HG03442 (cell line): ENCODE data around the gene CDH13.

Experiments used
- ATAC-seq: cut with Tn5 transposase; IDR thresholded peaks from one replicate; pipeline ENCODE4 v1.9.1; 2021; ENCODE audit warnings: mild to moderate bottlenecking, moderate library complexity; ENCODE audit not compliant: unreplicated experiment

CDH13 gene

DNA sequence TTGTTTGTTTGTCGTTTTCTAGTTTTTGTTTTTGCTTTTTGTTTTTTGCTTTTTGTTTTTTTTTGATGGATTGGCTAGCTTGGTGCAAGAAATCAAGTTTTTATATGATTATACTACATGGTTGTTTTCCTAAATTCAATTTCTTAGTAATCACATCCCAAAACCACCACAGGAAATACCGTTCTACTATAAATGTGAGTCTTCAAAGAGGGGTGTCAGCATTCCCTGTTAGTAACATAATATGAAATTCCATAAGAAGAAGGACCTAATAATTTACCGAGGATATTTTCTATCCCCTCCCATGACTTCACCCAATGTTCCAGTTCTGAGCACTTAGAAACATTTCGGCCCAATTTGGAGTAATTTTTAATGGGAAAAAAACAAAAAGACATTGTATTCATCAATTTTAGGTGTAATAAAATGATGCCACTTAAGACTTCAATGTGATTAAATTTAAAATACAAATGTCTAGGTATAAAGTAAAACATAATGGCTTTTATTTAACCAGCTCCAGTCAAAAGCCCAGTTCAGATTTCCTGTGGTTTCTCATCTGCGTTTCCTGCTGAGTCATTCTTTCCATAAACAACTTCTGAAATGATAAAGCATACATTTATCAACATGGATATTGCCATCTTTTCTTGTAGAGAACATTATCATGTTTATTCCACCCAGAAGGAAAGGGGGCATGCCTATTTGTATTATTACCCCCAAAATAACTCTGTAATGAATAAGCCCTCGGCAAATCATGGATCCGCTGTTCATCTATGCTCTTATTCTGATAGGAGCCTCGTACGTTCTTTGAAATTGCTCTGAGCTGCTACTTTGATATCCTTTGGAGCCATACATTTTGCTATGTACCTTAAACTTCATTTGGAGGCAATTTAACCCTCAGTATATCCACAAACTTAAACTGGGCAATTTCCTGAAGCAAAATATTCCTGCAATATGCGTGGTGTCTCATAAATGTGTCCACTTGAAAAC is 1209.1 kb downstream of the CDH13 start:
- ATAC-seq: no peak

DNA sequence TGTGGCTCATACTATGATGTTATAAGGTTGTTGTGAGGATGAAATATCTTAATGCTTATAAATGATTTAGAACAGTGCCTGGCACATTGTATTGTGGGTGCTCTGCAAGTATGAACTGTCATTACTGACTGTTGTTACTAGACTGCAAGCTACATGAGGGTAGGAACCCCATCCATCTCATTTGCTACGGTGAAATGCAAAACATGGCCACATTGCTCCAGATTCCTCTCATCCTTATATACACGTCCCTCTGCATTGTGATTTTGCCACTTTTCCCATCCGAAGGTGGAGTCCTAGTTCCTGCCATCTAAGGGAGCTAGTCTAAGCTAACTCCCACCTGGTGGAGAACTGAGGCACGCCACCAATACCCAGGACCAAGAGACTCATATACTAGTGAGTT is 1210.8 kb downstream of the CDH13 start:
- ATAC-seq: no peak

DNA sequence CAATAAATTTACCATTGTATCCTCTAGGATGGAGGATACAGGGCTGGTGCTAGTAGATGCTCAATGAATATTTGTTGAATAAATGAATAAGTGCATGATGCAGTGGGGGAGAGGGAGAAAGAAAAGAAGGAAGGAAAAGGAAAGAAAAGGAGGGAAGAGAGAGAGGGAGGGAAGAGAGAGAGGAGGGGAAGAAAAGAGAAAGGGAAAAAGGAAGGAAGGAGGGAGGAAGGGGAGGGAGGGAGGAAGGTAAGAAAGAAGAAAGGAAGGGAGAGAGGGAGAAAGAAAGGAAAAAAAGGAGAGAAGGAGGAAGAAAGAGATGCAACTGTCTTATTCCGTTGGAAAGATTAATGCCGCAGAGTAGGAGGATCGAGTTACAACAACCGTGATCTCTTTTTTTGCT is 1211.4 kb downstream of the CDH13 start:
- no peak for ATAC-seq

DNA sequence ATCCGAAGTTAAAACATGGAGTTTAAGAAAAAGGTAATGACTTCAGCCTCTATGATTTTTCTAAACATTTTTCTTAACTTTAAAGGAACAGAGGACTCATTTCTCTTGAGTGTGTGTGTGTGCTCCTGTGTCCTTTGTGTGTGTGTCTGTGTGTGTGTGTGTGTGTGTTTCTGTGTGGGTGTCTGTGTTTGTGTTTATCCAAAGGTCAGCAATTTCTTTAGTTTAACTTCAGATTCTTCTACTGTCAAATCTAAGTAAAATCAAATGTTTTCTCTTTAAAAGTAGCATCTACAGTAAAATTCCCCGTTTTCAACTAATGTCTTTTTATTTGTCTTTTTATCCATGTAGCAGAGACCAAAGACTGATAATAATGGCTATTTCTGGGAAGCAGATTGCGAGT is 1212.8 kb downstream of the CDH13 start:
- ATAC-seq: no peak

DNA sequence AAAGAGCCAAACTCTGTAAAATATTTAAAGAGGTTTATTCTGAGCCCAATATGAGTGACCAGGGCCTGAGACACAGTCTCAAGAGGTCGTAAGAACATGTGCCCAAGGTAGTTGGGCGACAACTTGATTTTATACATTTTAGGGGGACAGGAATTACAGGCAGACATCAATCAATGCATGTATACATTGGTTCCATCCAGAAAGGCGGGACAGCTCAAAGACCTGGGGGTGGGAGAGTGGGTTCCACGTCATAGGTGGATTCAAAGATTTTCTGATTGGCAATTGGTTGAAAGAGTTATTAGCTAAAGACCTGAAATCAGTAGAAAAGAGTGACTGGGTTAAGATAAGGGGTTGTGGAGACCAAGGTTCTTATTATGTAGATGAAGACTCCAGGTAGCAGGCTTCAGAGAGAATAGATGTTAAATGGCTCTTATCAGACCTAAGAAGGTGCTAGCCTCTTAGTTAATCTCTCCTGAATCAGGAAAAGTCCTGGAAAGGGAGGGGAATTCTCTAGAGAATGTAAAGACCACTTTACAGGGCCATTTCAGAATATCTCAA is 1213.4 kb downstream of the CDH13 start:
- ATAC-seq: no peak

DNA sequence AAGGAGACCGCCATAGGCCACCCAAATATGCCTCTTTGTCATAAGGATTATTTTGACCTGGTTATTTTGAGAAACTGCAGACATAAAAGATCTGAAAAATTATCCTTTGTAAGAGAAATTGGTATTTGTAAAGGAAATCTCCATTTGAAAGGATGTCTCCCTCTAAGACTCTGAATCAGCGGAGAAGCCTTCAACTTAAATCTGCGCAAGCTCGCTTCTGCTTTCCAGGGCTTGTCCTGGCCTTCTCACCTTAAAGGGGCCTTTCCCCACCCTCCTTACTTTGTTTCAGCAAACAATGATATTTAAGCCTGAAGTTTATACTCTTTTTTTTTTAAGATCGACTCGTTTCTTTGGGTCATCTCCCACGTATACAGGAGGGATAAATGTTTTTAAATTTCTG is 1215.5 kb downstream of the CDH13 start:
- ATAC-seq: no peak

DNA sequence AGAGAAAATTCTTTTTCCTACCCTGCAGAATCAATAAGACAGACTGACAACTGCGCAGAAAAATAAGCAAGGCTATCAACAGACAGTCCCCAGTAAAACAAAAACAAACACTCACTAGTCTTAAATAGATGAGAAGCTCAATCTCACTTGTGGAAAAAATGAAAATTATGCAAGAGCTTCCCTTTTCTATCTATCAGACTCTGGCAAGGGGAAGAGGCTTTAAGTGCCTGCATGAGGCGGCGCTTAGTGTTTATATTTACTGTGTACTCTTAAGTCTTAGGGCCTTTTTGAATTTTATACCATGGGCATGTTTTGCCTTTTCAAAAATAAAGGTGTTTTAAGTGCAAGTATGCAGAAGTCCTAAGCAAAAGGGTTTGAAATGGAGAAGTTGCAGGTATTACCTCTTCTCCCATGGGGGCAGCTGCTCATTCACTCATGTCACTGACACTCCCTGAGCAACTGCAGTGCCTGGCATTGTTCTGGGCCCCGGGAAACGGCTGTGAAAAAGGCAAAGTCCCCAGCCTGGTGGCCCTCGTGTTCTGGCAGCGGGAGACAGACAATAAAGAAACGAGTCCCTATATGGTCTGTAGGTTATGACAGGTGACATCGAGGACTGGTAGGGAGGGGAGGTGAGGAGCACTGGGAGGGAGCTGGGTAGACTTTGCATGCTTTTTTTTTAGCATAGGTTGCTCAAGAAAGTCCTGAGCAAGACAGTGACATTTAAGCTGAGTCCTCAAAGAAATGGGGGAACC is 1216.2 kb downstream of the CDH13 start:
- no peak for ATAC-seq

DNA sequence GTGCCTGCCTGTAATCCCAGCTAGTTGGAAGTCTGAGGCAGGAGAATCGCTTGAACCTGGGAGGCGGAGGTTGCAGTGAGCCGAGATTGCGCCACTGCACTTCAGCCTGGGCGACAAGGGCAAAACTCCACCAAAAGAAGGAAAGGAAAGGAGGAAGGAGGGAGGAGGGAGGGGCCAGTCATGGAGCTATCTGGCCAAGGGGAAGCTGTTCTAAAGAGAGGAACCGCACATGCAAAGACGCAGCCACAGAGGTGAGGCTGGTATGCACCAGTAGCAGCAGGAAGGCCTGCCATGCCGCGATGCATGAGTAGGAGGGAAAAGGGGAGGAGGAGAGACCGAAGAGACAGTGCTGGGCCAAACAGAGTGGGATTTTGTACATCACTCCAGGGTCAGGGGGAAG is 1216.9 kb downstream of the CDH13 start:
- no peak for ATAC-seq

DNA sequence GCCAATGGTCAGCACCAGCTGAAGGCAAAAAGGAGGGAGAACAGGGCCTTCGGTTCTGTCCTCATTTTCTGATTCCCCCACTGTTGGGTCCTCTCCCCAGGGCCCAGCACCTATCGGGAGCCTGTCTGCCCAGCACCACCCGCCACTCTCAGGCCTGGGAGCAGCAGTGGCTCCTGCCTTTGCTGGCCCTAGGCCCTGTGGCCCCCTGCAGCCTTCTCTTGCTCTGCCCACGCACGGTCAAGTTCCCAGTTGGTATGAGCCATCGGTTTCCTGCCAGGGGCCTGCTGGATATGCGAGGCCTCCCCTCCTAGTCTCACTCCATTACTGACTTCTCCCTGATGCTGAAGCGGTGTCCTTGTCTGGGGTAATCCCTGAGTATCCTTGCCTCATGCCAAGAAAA is 1218.5 kb downstream of the CDH13 start:
- no peak for ATAC-seq

DNA sequence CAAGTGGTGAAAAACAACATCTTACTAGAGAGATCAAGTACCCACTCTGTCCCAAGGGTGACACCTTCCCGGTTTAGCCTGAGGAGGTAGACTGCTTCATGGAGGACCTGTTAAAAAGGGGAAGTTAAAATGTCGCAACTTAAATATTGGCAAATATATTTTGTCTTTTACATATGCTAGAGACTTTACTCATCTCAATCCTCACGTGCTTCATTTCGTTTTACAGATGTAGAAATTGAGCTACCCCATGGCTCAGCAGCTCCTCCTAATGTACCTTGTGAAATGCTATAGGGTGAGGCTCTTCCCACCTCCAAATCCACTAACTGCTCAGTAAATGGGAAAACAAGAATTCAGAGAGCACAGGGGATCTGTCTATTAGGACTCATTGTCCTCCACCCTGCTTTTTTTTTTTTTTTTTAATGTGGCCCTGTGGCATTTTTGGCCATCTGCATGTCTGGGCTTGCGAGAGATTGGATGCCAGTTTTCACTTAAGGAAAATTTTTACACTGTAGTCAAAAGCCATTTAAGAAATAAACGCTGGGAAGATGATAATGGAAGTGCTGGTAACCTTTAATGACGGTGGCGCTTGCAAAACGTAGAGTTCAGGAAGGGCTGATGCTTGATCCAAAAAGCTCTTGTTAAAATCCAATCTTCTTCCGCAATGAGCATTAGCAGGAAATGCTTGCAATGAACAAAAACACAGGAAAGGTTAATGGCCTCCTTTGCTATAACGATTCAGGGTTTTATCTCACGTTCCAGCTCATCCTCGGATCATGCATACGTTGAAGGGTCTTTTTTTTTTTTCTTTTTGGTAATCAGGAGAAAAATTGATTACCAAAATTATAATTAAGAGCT is 1220.8 kb downstream of the CDH13 start:
- ATAC-seq: no peak

DNA sequence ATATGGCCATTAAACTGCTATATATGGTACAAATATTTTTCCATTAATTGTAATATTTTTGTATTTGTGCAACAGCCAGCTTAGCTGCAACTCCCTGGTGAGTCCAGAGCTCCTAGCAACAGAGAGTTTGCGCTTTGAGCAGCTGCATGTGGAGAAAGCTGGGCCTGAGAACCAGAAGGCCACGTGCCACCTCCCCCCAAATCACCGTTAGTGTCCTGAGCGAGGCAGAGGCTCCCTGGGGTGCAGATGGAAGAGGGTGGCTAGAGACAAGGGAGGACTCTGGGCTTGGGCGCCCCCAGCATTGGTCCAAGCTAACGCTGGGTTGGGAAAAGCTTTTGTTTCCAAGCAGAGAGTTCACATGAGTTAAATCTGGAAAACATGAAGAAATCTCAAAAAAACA is 1222.7 kb downstream of the CDH13 start:
- ATAC-seq: no peak
